Urinary bladder (tissue), 4 donors: ENCODE data around the gene UBE2A. TPM values are rescaled to one million over a fixed set of nuclear protein-coding genes. Genes with fewer than 3 reads are reported as not detected.

Experiments used
- DNase-seq: peaks from one replicate; pipeline ENCODE4 v3.0.0-alpha.2; 2015; ENCODE audit errors: extremely low spot score
- H3K27ac ChIP-seq: one replicate; pipeline ENCODE4 v1.5.1; 2013; ENCODE audit warnings: low read depth, mild to moderate bottlenecking, moderate library complexity
- H3K36me3 ChIP-seq: one replicate; pipeline ENCODE4 v1.6.1; 2013; ENCODE audit warnings: mild to moderate bottlenecking, moderate library complexity; ENCODE audit not compliant: insufficient read depth
- H3K4me1 ChIP-seq: one replicate; pipeline ENCODE4 v1.6.1; 2013; ENCODE audit warnings: mild to moderate bottlenecking, moderate library complexity; ENCODE audit not compliant: insufficient read depth
- H3K4me3 ChIP-seq: one replicate; pipeline ENCODE4 v1.5.1; 2013; ENCODE audit warnings: low read depth, low read length
- WGBS: extraction: QIAGEN DNeasy Blood & Tissue Kit; methylation state at CpG from one replicate; pipeline ENCODE4 v1.1.7; 2013; 5-methylcytosine and 5-hydroxymethylcytosine counted together
- polyA plus RNA-seq: library from polyadenylated mRNA; stranded (reverse); fragments of 200-250 nt; gene quantifications from one replicate; pipeline ENCODE4 v1.2.3, GENCODE V29; 2013
- total RNA-seq: library from RNA; depleted of rRNA; stranded (reverse); fragments of >200 nt; gene quantifications from one replicate; pipeline ENCODE4 v1.2.3, GENCODE V29; 2014
- donor health status: healthy with polysubstance abuse.
- donor health status: healthy.

UBE2A gene
- total and polyA plus RNA-seq, 2 donors = 50.7 to 54.7 TPM

GRCh38 chrX:119583431-119584059 is 9.2 kb downstream of the UBE2A start:
- Histone ChIP-seq H3K27ac (no peak overlapping the region), H3K4me1 (no peaks in the 10 kb centered on the region), H3K4me3 (no peak overlapping the region), H3K36me3 (no peaks in the 10 kb centered on the region)
- WGBS = 39% methylated on average over 2 of the region's 2 CpGs
- no peak for DNase-seq

DNA sequence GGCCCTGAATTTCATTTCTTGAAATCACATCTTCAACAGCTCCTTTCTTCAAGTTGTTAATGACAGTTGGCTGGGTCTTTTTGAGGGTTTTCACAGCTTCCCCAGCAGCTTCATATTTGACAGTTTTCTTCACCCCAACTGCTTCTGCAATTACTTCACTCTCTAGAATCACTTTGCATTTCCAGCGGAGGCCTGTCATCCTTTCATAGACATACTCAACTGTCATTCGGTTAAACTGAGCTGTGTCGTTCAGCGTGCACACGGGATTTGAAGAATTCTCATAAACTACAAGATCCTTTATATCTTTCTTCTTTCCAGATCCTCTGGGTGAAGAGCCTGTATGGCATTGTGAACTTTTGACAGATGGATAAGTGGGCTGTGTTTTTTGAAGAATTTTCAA is 15.4 kb downstream of the UBE2A start:
- Histone ChIP-seq H3K36me3 (no peaks in the 10 kb centered on the region), H3K4me3 (no peak overlapping the region), H3K4me1 (no peaks in the 10 kb centered on the region), H3K27ac (no peak overlapping the region)
- WGBS = 94% methylated on average over 5 of the region's 5 CpGs
- no peak for DNase-seq

GRCh38 chrX:119602701-119603255 is 28.4 kb downstream of the UBE2A start:
- Histone ChIP-seq H3K27ac (no peak overlapping the region), H3K4me3 (no peak overlapping the region), H3K4me1 (no peaks in the 10 kb centered on the region), H3K36me3 (no peaks in the 10 kb centered on the region)
- no peak for DNase-seq
- WGBS = 81% methylated on average over 9 of the region's 9 CpGs

- Histone ChIP-seq H3K4me3 (peak overlapping the region; percentile 79), H3K36me3 (no peaks in the 10 kb centered on the region), H3K4me1 (no peaks in the 10 kb centered on the region), H3K27ac (no peak overlapping the region)
- 17% methylated on average over 17 of the region's 17 CpGs for WGBS
- no peak for DNase-seq
Measured at GRCh38 chrX:119604766-119605463, 30.6 kb downstream of the UBE2A start.

DNA sequence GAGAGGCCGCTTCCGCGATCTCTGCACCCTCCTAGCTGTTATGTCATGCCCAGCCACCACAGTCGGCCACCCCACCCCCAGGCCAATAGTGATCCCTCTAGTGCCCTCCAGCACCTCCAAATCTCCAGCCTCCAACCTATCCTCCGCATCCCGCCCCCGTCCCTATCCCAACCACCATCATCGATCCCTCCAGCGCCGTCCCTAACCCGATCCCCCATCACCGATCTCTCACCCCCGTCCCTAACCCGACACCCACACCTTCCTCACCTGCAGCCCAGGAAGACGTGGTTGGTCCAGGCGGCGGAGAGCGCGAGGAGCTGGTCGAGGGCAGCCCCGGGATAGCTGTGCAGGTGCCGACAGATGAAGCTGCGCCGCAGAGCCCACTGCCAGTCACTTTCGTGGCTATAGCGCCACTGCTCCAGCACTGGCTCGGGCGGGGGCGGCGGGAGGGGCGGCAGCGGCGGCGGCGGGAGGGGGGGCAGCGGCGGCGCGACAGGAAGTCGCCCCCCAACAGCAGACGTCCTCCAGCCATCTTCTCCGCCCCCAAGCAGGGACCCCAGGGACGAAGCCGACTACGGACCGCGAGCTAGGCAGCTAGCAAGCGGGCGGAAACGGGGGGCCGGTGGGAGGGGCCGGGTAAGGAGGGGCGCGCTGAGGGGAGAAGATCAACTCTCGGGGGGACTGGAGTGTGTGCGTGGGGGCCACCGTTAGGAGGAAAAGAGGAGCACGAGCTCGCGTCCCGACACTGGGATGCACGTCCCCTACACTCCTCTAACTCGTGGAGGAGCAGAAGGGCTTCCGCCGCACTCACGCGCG is 31.3 kb downstream of the UBE2A start:
- H3K4me1 ChIP-seq = no peaks in the 10 kb centered on the region
- no peaks in the 10 kb centered on the region for H3K36me3 ChIP-seq
- WGBS = under 1% methylated on average over 65 of the region's 68 CpGs
- no peak for DNase-seq
- H3K27ac ChIP-seq = peak overlapping the region; percentile 92
- H3K4me3 ChIP-seq = peak overlapping the region; percentile 79

DNA sequence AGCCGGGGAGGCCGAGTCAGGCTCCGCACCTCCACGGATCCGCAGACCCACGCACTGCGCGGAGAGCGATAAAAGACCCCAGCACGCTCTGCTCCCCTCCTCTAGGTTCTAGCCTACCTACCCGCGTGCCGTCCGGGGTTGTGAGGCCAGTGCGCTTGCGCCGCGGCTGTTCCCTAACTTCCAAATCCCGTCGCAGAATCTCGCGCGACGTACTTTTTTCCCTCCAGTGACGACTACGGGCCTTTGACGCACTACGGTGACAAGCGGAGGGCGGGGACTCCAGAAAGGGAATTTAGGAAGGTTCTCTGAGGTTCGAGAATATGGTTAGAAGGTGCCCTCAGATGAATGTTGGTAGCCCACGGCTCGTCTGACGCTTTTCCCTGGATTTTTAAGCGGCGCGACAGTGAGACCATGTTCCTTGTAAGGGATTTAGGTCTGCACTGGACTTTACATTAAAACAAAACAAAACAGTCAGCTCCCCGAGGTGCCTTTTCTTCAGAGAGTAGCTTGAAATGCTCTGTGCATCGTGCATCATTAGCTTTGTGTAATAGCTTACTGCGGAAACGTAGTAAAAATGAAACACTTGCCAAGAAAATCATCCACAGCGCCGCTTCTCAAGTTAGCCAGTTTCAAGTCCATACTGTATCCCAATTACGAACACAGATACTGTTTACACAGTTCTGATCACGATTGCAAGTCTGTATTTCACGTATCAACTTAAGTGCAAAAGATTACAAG is 32.1 kb downstream of the UBE2A start, which contains the start of gene NKRF:
NKRF (minus strand) TSS at position 145 of the 738 bp plus-strand sequence.
- Histone ChIP-seq H3K36me3 (no peaks in the 10 kb centered on the region), H3K4me1 (no peaks in the 10 kb centered on the region), H3K27ac (peak within 1 kb of the TSS; percentile 92), H3K4me3 (peak within 1 kb of the TSS; percentile 79)
- WGBS = 2% methylated on average over 46 of the region's 46 CpGs
- peak; percentile 83 for DNase-seq

- Histone ChIP-seq H3K27ac (peak overlapping the region; percentile 82), H3K4me1 (no peaks in the 10 kb centered on the region), H3K36me3 (no peaks in the 10 kb centered on the region), H3K4me3 (peak overlapping the region; percentile 13)
- 41% methylated on average over 7 of the region's 7 CpGs for WGBS
- no peak for DNase-seq
Measured at GRCh38 chrX:119607018-119607389, 32.6 kb downstream of the UBE2A start.

GRCh38 chrX:119614776-119615175 is 40.4 kb downstream of the UBE2A start:
- WGBS = 81% methylated on average over 13 of the region's 13 CpGs
- Histone ChIP-seq H3K36me3 (no peaks in the 10 kb centered on the region), H3K27ac (no peak overlapping the region), H3K4me3 (no peak overlapping the region), H3K4me1 (no peaks in the 10 kb centered on the region)
- DNase-seq = no peak

DNA sequence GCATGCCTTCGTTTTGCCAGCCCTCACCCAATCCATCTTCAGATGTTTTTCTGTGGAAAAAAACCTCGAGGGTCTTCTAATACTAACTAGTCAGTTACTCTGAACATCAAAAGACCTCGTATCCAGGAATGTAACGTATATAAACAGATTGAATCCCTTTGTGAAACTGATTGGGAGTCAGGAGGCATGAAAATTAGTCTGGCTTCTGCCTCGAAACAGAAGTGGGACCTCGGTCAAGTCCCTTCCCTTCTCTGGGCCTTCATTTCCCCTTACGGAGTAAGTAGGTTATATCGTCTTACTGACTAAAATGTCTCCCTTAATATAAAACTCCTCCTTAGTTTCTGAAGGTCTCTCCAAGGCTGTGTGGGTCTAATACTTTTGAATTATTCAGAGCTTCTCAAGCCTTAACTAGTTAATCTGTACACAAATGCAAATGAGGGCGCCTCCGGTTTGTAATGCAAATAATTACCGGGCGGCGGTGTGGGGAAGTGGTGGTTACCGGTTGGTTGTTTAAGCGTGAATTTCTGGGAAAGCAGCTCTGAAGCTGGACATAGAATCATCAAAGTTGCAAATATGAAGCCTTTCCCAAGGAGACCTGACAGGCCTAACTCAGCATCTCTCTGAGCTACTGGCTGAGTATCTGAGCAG is 43.3 kb downstream of the UBE2A start:
- DNase-seq = no peak
- H3K36me3 ChIP-seq = no peaks in the 10 kb centered on the region
- no peak overlapping the region for H3K4me3 ChIP-seq
- 65% methylated on average over 15 of the region's 15 CpGs for WGBS
- H3K27ac ChIP-seq = no peak overlapping the region
- H3K4me1 ChIP-seq = no peaks in the 10 kb centered on the region

DNA sequence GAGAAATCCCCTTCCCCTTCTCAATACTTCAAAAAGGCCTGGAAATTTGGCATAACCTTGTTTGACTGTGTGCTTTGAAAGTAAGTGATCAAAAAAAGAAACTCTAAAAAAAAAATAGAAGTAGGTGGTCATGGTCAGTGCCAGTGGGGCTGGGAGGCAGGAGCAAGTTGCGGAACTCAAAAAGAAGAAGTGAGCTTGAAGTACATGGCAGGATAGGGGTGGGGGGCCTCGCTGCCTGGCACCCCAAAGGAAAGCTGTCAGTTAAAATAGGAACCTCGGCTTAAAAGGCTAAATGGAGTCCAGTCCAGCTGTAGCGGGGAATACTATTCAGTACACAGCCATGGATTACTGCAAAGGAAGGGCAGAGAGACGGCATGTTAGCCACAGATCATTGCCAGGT is 44.1 kb downstream of the UBE2A start:
- Histone ChIP-seq H3K27ac (no peak overlapping the region), H3K4me3 (no peak overlapping the region), H3K4me1 (no peaks in the 10 kb centered on the region), H3K36me3 (no peaks in the 10 kb centered on the region)
- DNase-seq = no peak
- 78% methylated on average over 5 of the region's 5 CpGs for WGBS

DNA sequence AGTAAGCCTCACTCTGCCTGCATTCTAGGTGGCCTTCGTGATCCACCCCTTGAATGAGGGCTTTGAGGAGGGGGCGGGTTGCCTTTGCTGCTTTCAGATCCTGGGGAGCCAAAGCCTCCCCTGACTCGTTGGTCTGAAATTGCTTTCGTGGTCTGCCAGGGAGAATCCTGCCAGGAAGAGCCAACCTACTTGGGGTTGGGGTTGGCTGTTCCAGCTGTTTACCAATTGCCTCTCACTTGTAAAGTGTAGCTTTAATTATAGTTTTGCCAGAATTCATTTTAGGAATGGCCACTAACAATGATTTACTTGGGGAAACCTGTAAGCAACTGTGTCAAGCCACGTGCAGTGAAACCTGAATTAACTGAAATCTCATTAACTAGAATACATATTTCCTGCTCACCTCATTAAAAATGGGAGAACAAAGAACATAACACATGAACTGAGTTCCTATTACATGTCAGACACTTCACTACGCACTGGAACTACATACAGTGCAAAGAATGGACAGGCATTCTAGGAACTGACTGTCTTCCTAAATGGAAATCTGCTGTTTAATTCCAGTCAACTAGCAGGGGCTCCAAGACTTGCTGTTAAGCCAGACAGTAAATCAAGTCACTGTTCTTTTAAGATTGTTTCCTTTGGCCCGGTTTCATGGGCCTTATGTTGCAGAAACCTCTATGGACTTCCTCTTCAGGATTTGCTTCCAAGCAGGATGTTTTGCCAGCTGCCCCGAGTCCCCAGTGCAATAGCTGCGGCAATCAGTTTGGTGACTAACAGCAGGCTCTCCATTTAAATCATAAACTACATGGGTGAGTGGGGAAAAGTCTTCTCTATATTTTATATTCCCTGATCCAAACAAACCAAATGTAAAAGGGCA is 48.2 kb downstream of the UBE2A start:
- no peak overlapping the region for H3K27ac ChIP-seq
- WGBS = 41% methylated on average over 9 of the region's 9 CpGs
- H3K36me3 ChIP-seq = no peaks in the 10 kb centered on the region
- H3K4me3 ChIP-seq = no peak overlapping the region
- H3K4me1 ChIP-seq = no peaks in the 10 kb centered on the region
- no peak for DNase-seq

DNA sequence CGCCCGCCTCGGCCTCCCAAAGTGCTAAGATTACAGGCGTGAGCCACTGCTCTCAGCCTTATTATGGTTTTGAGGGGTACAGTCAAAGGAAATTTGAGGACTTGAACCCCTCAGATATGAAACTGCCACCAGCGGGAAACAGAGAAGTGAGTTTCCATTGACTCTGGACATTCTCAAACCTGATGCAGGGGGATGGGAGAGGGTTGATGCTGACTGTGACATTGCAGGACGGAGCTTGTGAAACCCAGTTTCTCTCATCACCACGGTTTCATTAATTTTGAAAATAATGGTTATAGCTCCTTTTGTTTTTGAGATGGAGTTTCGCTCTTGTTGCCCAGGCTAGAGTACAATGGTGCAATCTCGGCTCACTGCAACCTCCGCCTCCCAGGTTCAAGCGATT is 50.1 kb downstream of the UBE2A start:
- Histone ChIP-seq H3K36me3 (no peaks in the 10 kb centered on the region), H3K4me1 (no peaks in the 10 kb centered on the region), H3K4me3 (no peak overlapping the region), H3K27ac (no peak overlapping the region)
- 97% methylated on average over 11 of the region's 11 CpGs for WGBS
- no peak for DNase-seq
